H1 (cell line): ENCODE data around the gene SYT13. TPM values are rescaled to one million over a fixed set of nuclear protein-coding genes. Genes with fewer than 3 reads are reported as not detected.

Experiments
- CTCF ChIA-PET: fragments of 300-600 bp; sonication (Branson Sonifier 250); formaldehyde crosslinking; loops from one replicate; lab custom pipeline; 2021; ENCODE audit not compliant: partially characterized antibody; lab: Charles Lee
- POLR2A ChIA-PET: fragments of 300-600 bp; sonication (Branson Sonifier 250); formaldehyde crosslinking; loops from one replicate; lab custom pipeline; 2021; ENCODE audit warnings: inconsistent platforms; ENCODE audit not compliant: partially characterized antibody; lab: Charles Lee
- DNase-seq, 2 experiments: peaks; one replicate each; pipeline versions ENCODE4 v3.0.0 to v3.0.0-alpha.2; 2010 to 2022; ENCODE audit warnings: low spot score in 2 of 2, low read depth in 1 of 2, mixed read lengths in 1 of 2
- FAIRE-seq: peaks from 2 replicates; lab custom pipeline; 2011; peaks lifted over from hg19 to GRCh38; lab: Jason Lieb, UNC
- H2AFZ ChIP-seq: 2 replicates; pipeline ENCODE4 v1.8.1; 2012; ENCODE audit warnings: low read length, inconsistent platforms
- H2AK5ac ChIP-seq: 2 replicates; pipeline ENCODE4 v1.6.1; 2013; ENCODE audit warnings: low read depth, low read length
- H2BK120ac ChIP-seq: replicated peaks from 2 replicates; pipeline ENCODE3; 2013; ENCODE audit warnings: low read depth, low read length, inconsistent platforms
- H2BK12ac ChIP-seq: 2 replicates; pipeline ENCODE4 v1.6.1; 2013; ENCODE audit warnings: low read depth, low read length
- H2BK15ac ChIP-seq: 2 replicates; pipeline ENCODE4 v1.6.1; 2013; ENCODE audit warnings: low read length
- H2BK20ac ChIP-seq: 2 replicates; pipeline ENCODE4 v1.6.1; 2013; ENCODE audit warnings: low read length
- H2BK5ac ChIP-seq: 2 replicates; pipeline ENCODE4 v1.6.1; 2013; ENCODE audit warnings: low read depth, low read length
- H3K14ac ChIP-seq: 2 replicates; pipeline ENCODE4 v1.6.1; 2013; ENCODE audit warnings: inconsistent platforms; ENCODE audit not compliant: insufficient read length
- H3K18ac ChIP-seq: 2 replicates; pipeline ENCODE4 v1.6.1; 2013; ENCODE audit warnings: low read length; ENCODE audit errors: extremely low read depth
- H3K23ac ChIP-seq: 2 replicates; pipeline ENCODE4 v1.6.1; 2013; ENCODE audit warnings: inconsistent platforms; ENCODE audit not compliant: insufficient read length
- H3K23me2 ChIP-seq: 2 replicates; pipeline ENCODE4 v1.6.1; 2013; ENCODE audit warnings: low read depth, low read length
- H3K27ac ChIP-seq: 2 replicates; pipeline ENCODE4 v1.6.1; 2011; ENCODE audit warnings: low read depth, low read length, inconsistent platforms
- H3K27me3 ChIP-seq, 4 experiments: replicated peaks in 1 of 4; 1 replicate in 1 of 4; 2 replicates in 3 of 4; pipeline versions ENCODE4 v1.6.1 to v1.8.1; 2011 to 2013; ENCODE audit warnings: low read length in 3 of 4, mild to moderate bottlenecking in 3 of 4, inconsistent platforms in 2 of 4, mixed read lengths in 2 of 4, moderate library complexity in 1 of 4; ENCODE audit not compliant: control insufficient read depth in 3 of 4, insufficient read depth in 3 of 4; ENCODE audit errors: extremely low read depth in 1 of 4
- H3K36me3 ChIP-seq, 4 experiments: 2 replicates each; pipeline versions ENCODE4 v1.6.1 to v1.8.1; 2011 to 2013; ENCODE audit warnings: mild to moderate bottlenecking in 4 of 4, low read length in 3 of 4, moderate library complexity in 2 of 4, control low read depth in 1 of 4, inconsistent platforms in 1 of 4; ENCODE audit not compliant: insufficient read depth in 4 of 4, control insufficient read depth in 2 of 4
- H3K4ac ChIP-seq: replicated peaks from 2 replicates; pipeline ENCODE3; 2013; ENCODE audit warnings: low read length, low read depth, mixed read lengths, inconsistent platforms; ENCODE audit not compliant: insufficient read length
- H3K4me1 ChIP-seq, 4 experiments: replicated peaks in 1 of 4; 1 replicate in 1 of 4; 2 replicates in 3 of 4; pipeline versions ENCODE4 v1.6.1 to v1.8.1; 2011 to 2013; ENCODE audit warnings: low read length in 3 of 4, inconsistent platforms in 2 of 4, mixed read lengths in 1 of 4; ENCODE audit not compliant: insufficient read depth in 4 of 4, control insufficient read depth in 3 of 4
- H3K4me2 ChIP-seq, 2 experiments: 2 replicates each; pipeline versions ENCODE4 v1.6.1 to v1.8.1; 2011 to 2013; ENCODE audit warnings: low read depth in 2 of 2, low read length in 2 of 2, control low read depth in 1 of 2, inconsistent platforms in 1 of 2, mild to moderate bottlenecking in 1 of 2; ENCODE audit not compliant: insufficient read depth in 1 of 2
- H3K4me3 ChIP-seq, 4 experiments: fragments of 200-600, 300-600 bp in 1 of 4; sonication (generic), shearing (Covaris generic), sonication (Bioruptor Twin) in 1 of 4; 2 replicates each; pipeline versions ENCODE4 v1.5.1 to v1.8.1; 2011 to 2016; ENCODE audit warnings: low read length in 4 of 4, low read depth in 3 of 4, control low read depth in 2 of 4, inconsistent platforms in 2 of 4, mild to moderate bottlenecking in 2 of 4, mixed read lengths in 1 of 4, moderate library complexity in 1 of 4; ENCODE audit not compliant: insufficient read depth in 2 of 4; ENCODE audit errors: extremely low read depth in 1 of 4
- H3K56ac ChIP-seq: replicated peaks from 2 replicates; pipeline ENCODE3; 2013; ENCODE audit warnings: low read depth, mild to moderate bottlenecking, mixed read lengths, low read length, inconsistent platforms; ENCODE audit not compliant: insufficient read length
- H3K79me1 ChIP-seq: 2 replicates; pipeline ENCODE4 v1.6.1; 2013; ENCODE audit warnings: low read depth, low read length, control low read depth
- H3K79me2 ChIP-seq, 2 experiments: 2 replicates each; pipeline versions ENCODE4 v1.6.1 to v1.8.1; 2012 to 2013; ENCODE audit warnings: low read length in 2 of 2, mild to moderate bottlenecking in 2 of 2, inconsistent platforms in 1 of 2; ENCODE audit not compliant: insufficient read depth in 2 of 2, control insufficient read depth in 1 of 2
- H3K9ac ChIP-seq, 4 experiments: replicated peaks in 1 of 4; 1 replicate in 1 of 4; 2 replicates in 3 of 4; pipeline versions ENCODE4 v1.6.1 to v1.8.1; 2011 to 2013; ENCODE audit warnings: low read depth in 3 of 4, low read length in 3 of 4, control low read depth in 2 of 4, mild to moderate bottlenecking in 2 of 4, moderate library complexity in 2 of 4, inconsistent platforms in 1 of 4; ENCODE audit errors: extremely low read depth in 1 of 4
- H3K9me3 ChIP-seq, 2 experiments: 2 replicates each; pipeline versions ENCODE4 v1.6.1 to v1.8.1; 2012 to 2013; ENCODE audit warnings: mild to moderate bottlenecking in 2 of 2, moderate library complexity in 2 of 2, control low read depth in 1 of 2, inconsistent platforms in 1 of 2, low read depth in 1 of 2, low read length in 1 of 2, mixed read lengths in 1 of 2; ENCODE audit not compliant: insufficient read depth in 2 of 2
- H4K20me1 ChIP-seq, 2 experiments: replicated peaks in 1 of 2; 2 replicates each; pipeline versions ENCODE3 to v1.8.1; 2011 to 2013; ENCODE audit warnings: inconsistent platforms in 2 of 2, low read length in 2 of 2, mild to moderate bottlenecking in 1 of 2; ENCODE audit not compliant: insufficient read depth in 2 of 2, control insufficient read depth in 1 of 2
- H4K5ac ChIP-seq: 2 replicates; pipeline ENCODE4 v1.6.1; 2013; ENCODE audit warnings: low read length, low read depth, mixed read lengths, inconsistent platforms; ENCODE audit not compliant: insufficient read length
- H4K8ac ChIP-seq: 2 replicates; pipeline ENCODE4 v1.8.0; 2013; ENCODE audit warnings: mild to moderate bottlenecking, moderate library complexity, low read length, inconsistent platforms; ENCODE audit not compliant: insufficient read depth; ENCODE audit errors: extremely low read depth
- H4K91ac ChIP-seq: replicated peaks from 2 replicates; pipeline ENCODE3; 2013; ENCODE audit warnings: low read length, mixed read lengths, inconsistent platforms; ENCODE audit not compliant: insufficient read length
- ATF2 ChIP-seq: IDR thresholded peaks from 2 replicates; pipeline ENCODE4 v1.6.1; 2012; ENCODE audit warnings: low read length, inconsistent platforms
- BACH1 ChIP-seq: IDR thresholded peaks from 2 replicates; pipeline ENCODE4 v1.6.1; 2012; ENCODE audit warnings: low read length, improper control_type of control experiment
- KDM4A ChIP-seq: IDR thresholded peaks from one replicate; pipeline ENCODE4 v1.7.1; 2012; ENCODE audit warnings: low read depth, mild to moderate bottlenecking, moderate library complexity, low read length, inconsistent platforms; ENCODE audit not compliant: severe bottlenecking
- NANOG ChIP-seq: IDR thresholded peaks from 2 replicates; pipeline ENCODE4 v1.6.1; 2011; ENCODE audit warnings: low read length, low read depth, mild to moderate bottlenecking, inconsistent platforms; ENCODE audit not compliant: insufficient read depth, poor library complexity, severe bottlenecking
- POU5F1 ChIP-seq: IDR thresholded peaks from 2 replicates; pipeline ENCODE4 v1.6.1; 2011; ENCODE audit warnings: low read depth, mild to moderate bottlenecking, low read length, moderate library complexity
- SP2 ChIP-seq: IDR thresholded peaks from 2 replicates; pipeline ENCODE4 v1.6.1; 2012; ENCODE audit warnings: mild to moderate bottlenecking, low read length, inconsistent platforms
- SRF ChIP-seq: IDR thresholded peaks from 2 replicates; pipeline ENCODE4 v1.6.1; 2011; ENCODE audit warnings: mild to moderate bottlenecking, low read depth, low read length, moderate library complexity
- TAF7 ChIP-seq: optimal IDR thresholded peaks from 2 replicates; pipeline ENCODE3; 2011; ENCODE audit warnings: low read depth, mild to moderate bottlenecking, inconsistent platforms, low read length, moderate library complexity, borderline replicate concordance
- TCF12 ChIP-seq: IDR thresholded peaks from 2 replicates; pipeline ENCODE4 v1.6.1; 2011; ENCODE audit warnings: low read depth, mild to moderate bottlenecking, low read length
- TEAD4 ChIP-seq: IDR thresholded peaks from 2 replicates; pipeline ENCODE4 v1.6.1; 2012; ENCODE audit warnings: low read depth, low read length, inconsistent platforms, mixed read lengths
- USF2 ChIP-seq: IDR thresholded peaks from 2 replicates; pipeline ENCODE4 v1.6.1; 2011; ENCODE audit warnings: low read length, improper control_type of control experiment
- WGBS, 2 experiments: shearing (Covaris generic) in 1 of 2; methylation state at CpG; one replicate each; pipeline versions ENCODE4 v1.1.6 to v1.1.7; 2013 to 2015; ENCODE audit warnings: low lambda C conversion rate in 2 of 2, mixed read lengths in 2 of 2, inconsistent platforms in 1 of 2, low coverage in 1 of 2, missing lambda C conversion rate in 1 of 2; ENCODE audit not compliant: insufficient replicate concordance in 2 of 2, insufficient coverage in 1 of 2, insufficient read length in 1 of 2; ENCODE audit errors: extremely low coverage in 1 of 2, missing lambda C conversion rate in 1 of 2; 5-methylcytosine and 5-hydroxymethylcytosine counted together
- polyA plus RNA-seq, 7 experiments: library from polyadenylated mRNA; depleted of rRNA in 3 of 7; stranded (reverse) in 5 of 7; unstranded in 2 of 7; fragments of >200 nt in 5 of 7; fragments of 200-250 nt in 2 of 7; gene quantifications; 1 replicate in 5 of 7; 2 replicates in 1 of 7; 4 replicates in 1 of 7; pipeline versions ENCODE4 v1.2.1 to v1.2.3, GENCODE V29; 2011 to 2013; ENCODE audit warnings: missing spikeins in 2 of 7, mixed read lengths in 2 of 7
- total RNA-seq: library from RNA; stranded (reverse); fragmentation: NEBNext Ultra II Directional; extraction: Animal tissue kit (Norgen Biotek cat#: 25700); gene quantifications from 2 replicates; pipeline ENCODE4 v1.2.1, GENCODE V29; 2021

SYT13 gene
- total and polyA plus RNA-seq, 2 of the 8 experiments (the other 6 are each of a cell fraction or from before 2014, with no cell fraction given): 4.8 to 13.2 TPM

GRCh38 chr11:45246241-45246640, 39.9 kb downstream of the SYT13 start:
- no peaks in the 10 kb centered on the region; a peak in 1 of 7 replicates for H3K27me3 ChIP-seq
- CTCF ChIA-PET: interaction anchor here (0.8 to 7.4 kb wide), 16 partner anchors 11 to 338 kb away, joined by 3 to 78 read pairs (median 4); partner anchors contain the start of gene SYT13
- no peak overlapping the region for H2AK5ac ChIP-seq
- H3K4me1 ChIP-seq: no peaks in the 10 kb centered on the region
- no peak overlapping the region for H3K4me2 ChIP-seq
- no peak overlapping the region for H2BK15ac ChIP-seq
- H3K27ac ChIP-seq: no peak overlapping the region
- no peak overlapping the region for H3K4me3 ChIP-seq
- POLR2A ChIA-PET: interaction anchor here (0.7 kb wide), 1 partner anchor 38 kb away, joined by 3 read pairs; no protein-coding TSS in a partner anchor
- DNase-seq (no peak), FAIRE-seq (no peak)
- no peak overlapping the region for H3K4ac ChIP-seq
- no peak overlapping the region for H4K8ac ChIP-seq
- H4K20me1 ChIP-seq: peaks cover 0 to 1% of the 10 kb centered on the region in 2 experiments
- no peak overlapping the region for H3K14ac ChIP-seq
- H3K23me2 ChIP-seq: no peaks in the 10 kb centered on the region
- H3K79me1 ChIP-seq: no peaks in the 10 kb centered on the region
- no peak overlapping the region for H3K18ac ChIP-seq
- no peak overlapping the region for H4K91ac ChIP-seq
- no peak overlapping the region for H3K56ac ChIP-seq
- H3K79me2 ChIP-seq: no peaks in the 10 kb centered on the region
- H2BK20ac ChIP-seq: no peak overlapping the region
- H2AFZ ChIP-seq: no peak overlapping the region
- H2BK5ac ChIP-seq: no peak overlapping the region
- no peak overlapping the region for H2BK12ac ChIP-seq
- H2BK120ac ChIP-seq: no peak overlapping the region
- no peaks in the 10 kb centered on the region; a peak in 2 of 8 replicates for H3K36me3 ChIP-seq
- WGBS, 2 experiments: 93% methylated on average over 8 of the region's 8 CpGs; no CpG with 5 or more reads in 1 of the 2 experiments
- H4K5ac ChIP-seq: no peak overlapping the region
- no peak overlapping the region for H3K23ac ChIP-seq
- no peaks in the 10 kb centered on the region for H3K9me3 ChIP-seq
- no peak overlapping the region for H3K9ac ChIP-seq
- TF ChIP-seq POU5F1 (no peak), SP2 (no peak), ATF2 (no peak), TEAD4 (no peak), TCF12 (no peak), BACH1 (no peak), KDM4A (no peak), TAF7 (no peak), SRF (no peak), NANOG (no peak), USF2 (no peak)
